ENCODE results near the gene SAMD11.

SAMD11 gene

GRCh38 chr1:917466-918091 is 6.1 kb upstream of the SAMD11 start:
- FAIRE-seq = no peak

GRCh38 chr1:918353-918752 is 5.4 kb upstream of the SAMD11 start:
- FAIRE-seq = no peak

GRCh38 chr1:918843-919242 is 4.9 kb upstream of the SAMD11 start:
- no peak for FAIRE-seq

- no peak for FAIRE-seq
These were observed 4.4 kb upstream of the SAMD11 start for GRCh38 chr1:919271-919872.

- FAIRE-seq = no peak
These were observed 3.7 kb upstream of the SAMD11 start for GRCh38 chr1:920010-920409.

- FAIRE-seq = no peak
These were observed 3.2 kb upstream of the SAMD11 start for GRCh38 chr1:920521-920920.

GRCh38 chr1:921011-921837 is 2.5 kb upstream of the SAMD11 start:
- no peak for FAIRE-seq

- no peak for FAIRE-seq
These were observed 400 bp downstream of the SAMD11 start for GRCh38 chr1:923991-924655.

- no peak for FAIRE-seq
These were observed 1.2 kb downstream of the SAMD11 start for GRCh38 chr1:924656-925560.

- no peak for FAIRE-seq
These were observed 2.1 kb downstream of the SAMD11 start for GRCh38 chr1:925561-926421.

- FAIRE-seq = no peak
These were observed 3.5 kb downstream of the SAMD11 start for GRCh38 chr1:927234-927633.

- FAIRE-seq = no peak
These were observed 4.0 kb downstream of the SAMD11 start for GRCh38 chr1:927748-928147.

GRCh38 chr1:928825-929661 is 5.3 kb downstream of the SAMD11 start:
- no peak for FAIRE-seq

GRCh38 chr1:929712-930632 is 6.2 kb downstream of the SAMD11 start:
- FAIRE-seq = no peak

GRCh38 chr1:930633-931138 is 7.0 kb downstream of the SAMD11 start:
- no peak for FAIRE-seq

GRCh38 chr1:931380-932172 is 7.9 kb downstream of the SAMD11 start:
- FAIRE-seq = no peak

GRCh38 chr1:932173-932510 is 8.4 kb downstream of the SAMD11 start:
- no peak for FAIRE-seq
